ENCODE data around the gene SPACA4. TPM values are rescaled to one million over a fixed set of nuclear protein-coding genes. Genes with fewer than 3 reads are reported as not detected.

Gene SPACA4
- polyA plus RNA-seq, 1 of the 3 experiments (the other 2 are of a cell fraction), result not detected

GRCh38 chr19:48571378-48572162 lies 35.0 kb upstream of the SPACA4 start:
- POLR2A ChIA-PET, result no interaction called here
- Histone ChIP-seq H3K36me3 (replicated peaks in 1 of 2; ENCODE audit: control insufficient read depth in 1 of 2, insufficient read depth in 2 of 2, low read length in 1 of 2) (no peaks in the 10 kb centered on the region), H3K27ac (ENCODE audit: low read depth in 2 of 2, low read length in 1 of 2) (no peak overlapping the region), H3K27me3 (ENCODE audit: insufficient read depth) (no peaks in the 10 kb centered on the region), H3F3A (replicated peaks; ENCODE audit: insufficient read depth) (peaks cover 12% of the 10 kb centered on the region), H3K9ac (no peak overlapping the region), H4K20me1 (ENCODE audit: insufficient read depth) (no peaks in the 10 kb centered on the region), H3K4me1 (ENCODE audit: control insufficient read depth in 1 of 2, insufficient read depth in 2 of 2, low read depth in 1 of 2, low read length in 1 of 2) (peaks cover 7 to 17% of the 10 kb centered on the region in 2 experiments; a peak in 3 of 4 replicates), H3K79me2 (ENCODE audit: insufficient read depth) (no peaks in the 10 kb centered on the region), H3K4me2 (no peak overlapping the region), H3K9me2 (no peaks in the 10 kb centered on the region), H3K4me3 (ENCODE audit: low read depth in 2 of 2, low read length in 1 of 2) (no peak overlapping the region), H2AFZ (ENCODE audit: low read depth) (no peak overlapping the region), H3K9me3 (no peaks in the 10 kb centered on the region)
- TF ChIP-seq JUND (IDR thresholded peaks at IDR 0.05), result no peak
- no peak for TF ChIP-seq ELF1 (IDR thresholded peaks at IDR 0.05)
- no peak for TF ChIP-seq RCOR1 (IDR thresholded peaks at IDR 0.05; ENCODE audit: low read length)
- no peak for TF ChIP-seq ZBTB33 (IDR thresholded peaks at IDR 0.05; ENCODE audit: borderline replicate concordance, low read depth)
- TF ChIP-seq FOXM1 (IDR thresholded peaks at IDR 0.05; ENCODE audit: low read depth), result no peak
- TF ChIP-seq RAD21 (IDR thresholded peaks at IDR 0.05; ENCODE audit: low read length), result no peak
- DNase-seq, result no peak
- CTCF ChIA-PET, result interaction anchor here (1.7 to 3.5 kb wide), 3 partner anchors 13 to 82 kb away, joined by 4 to 13 read pairs (median 5); no protein-coding TSS in a partner anchor
- 77% methylated on average over 5 of the region's 5 CpGs for WGBS (ENCODE audit: low lambda C conversion rate)

GRCh38 chr19:48573163-48573505 lies 33.4 kb upstream of the SPACA4 start:
- Histone ChIP-seq H3K9me3 (no peaks in the 10 kb centered on the region), H3K27ac (ENCODE audit: low read depth in 2 of 2, low read length in 1 of 2) (no peak overlapping the region), H3K4me1 (ENCODE audit: control insufficient read depth in 1 of 2, insufficient read depth in 2 of 2, low read depth in 1 of 2, low read length in 1 of 2) (peaks cover 6 to 9% of the 10 kb centered on the region in 2 experiments; a peak in 3 of 4 replicates), H3K9me2 (no peaks in the 10 kb centered on the region), H4K20me1 (ENCODE audit: insufficient read depth) (no peaks in the 10 kb centered on the region), H3K4me3 (ENCODE audit: low read depth in 2 of 2, low read length in 1 of 2) (no peak overlapping the region), H3K36me3 (replicated peaks in 1 of 2; ENCODE audit: control insufficient read depth in 1 of 2, insufficient read depth in 2 of 2, low read length in 1 of 2) (no peaks in the 10 kb centered on the region), H3K4me2 (no peak overlapping the region), H3F3A (replicated peaks; ENCODE audit: insufficient read depth) (peaks cover 9% of the 10 kb centered on the region), H3K9ac (no peak overlapping the region), H3K79me2 (ENCODE audit: insufficient read depth) (no peaks in the 10 kb centered on the region), H2AFZ (ENCODE audit: low read depth) (no peak overlapping the region), H3K27me3 (ENCODE audit: insufficient read depth) (no peaks in the 10 kb centered on the region)
- DNase-seq, result no peak
- ChIA-PET CTCF (interaction anchor here (0.6 to 3.5 kb wide), 6 partner anchors 11 to 84 kb away, joined by 3 to 13 read pairs (median 4); no protein-coding TSS in a partner anchor), POLR2A (no interaction called here)
- 78% methylated on average over 12 of the region's 12 CpGs for WGBS (ENCODE audit: low lambda C conversion rate)
- TF ChIP-seq RAD21 (IDR thresholded peaks at IDR 0.05; ENCODE audit: low read length), result no peak
- no peak for TF ChIP-seq ZBTB33 (IDR thresholded peaks at IDR 0.05; ENCODE audit: borderline replicate concordance, low read depth)
- TF ChIP-seq TEAD4 (IDR thresholded peaks at IDR 0.05; ENCODE audit: borderline replicate concordance, insufficient read depth), result no peak
- TF ChIP-seq RCOR1 (IDR thresholded peaks at IDR 0.05; ENCODE audit: low read length), result no peak
- no peak for TF ChIP-seq ELF1 (IDR thresholded peaks at IDR 0.05)
- no peak for TF ChIP-seq FOSL2 (IDR thresholded peaks at IDR 0.05; ENCODE audit: borderline replicate concordance, low read depth)
- TF ChIP-seq GABPA (IDR thresholded peaks at IDR 0.05; ENCODE audit: low read depth), result no peak
- TF ChIP-seq PBX3 (IDR thresholded peaks at IDR 0.05), result no peak
- no peak for TF ChIP-seq GATA2 (CRISPR knock-in tag; IDR thresholded peaks at IDR 0.05)
- TF ChIP-seq REST (IDR thresholded peaks at IDR 0.05; ENCODE audit: low read depth, low read length), result no peak
- no peak for TF ChIP-seq IRF3 (IDR thresholded peaks at IDR 0.05; ENCODE audit: low read depth, low read length)
- TF ChIP-seq USF2 (IDR thresholded peaks at IDR 0.05; ENCODE audit: borderline replicate concordance, low read depth, low read length), result no peak

All from SK-N-SH (cell line).